NCI-H82 treated with DMSO at 0.1 percent for 48 hours (cell line): ENCODE data around the gene CAMK2G.
A peak's percentile ranks its signal among the peaks of the same experiment; 100 is the strongest.
"Not testable (repeated sequence)": the region's sequence is repeated elsewhere in the genome, so short reads cannot be mapped to it uniquely, and the experiment has no call there.

ENCODE experiments used
- DNase-seq: peaks from one replicate; lab custom pipeline; 2025; ENCODE audit not compliant: unreplicated experiment; lab: John Stamatoyannopoulos, UW

The CAMK2G gene

GRCh38 chr10:73905256-73906020, 31.1 kb upstream of the CAMK2G start:
- DNase-seq = no peak

DNA sequence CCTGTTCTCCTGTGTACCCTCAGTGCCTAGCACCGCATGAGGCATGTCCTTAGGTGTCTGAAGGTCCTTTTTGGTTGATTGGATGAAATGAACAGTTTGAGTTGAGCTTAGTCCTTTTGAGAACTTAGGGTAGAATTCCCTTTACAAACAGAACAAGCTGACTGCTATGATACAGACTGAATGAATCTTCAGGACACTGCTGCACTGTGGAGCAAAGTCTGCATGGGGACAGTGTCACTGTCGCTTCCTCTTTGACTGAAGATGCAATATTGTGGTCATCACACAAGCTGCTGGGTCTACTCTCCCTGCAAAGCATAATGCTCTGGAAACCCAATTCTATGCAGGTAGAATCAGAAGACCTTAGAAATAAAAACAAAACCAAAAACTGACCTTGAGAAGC, 28.0 kb upstream of the CAMK2G start:
- no peak for DNase-seq

- no peak for DNase-seq
Observed at GRCh38 chr10:73901261-73901660, 26.9 kb upstream of the CAMK2G start.

DNA sequence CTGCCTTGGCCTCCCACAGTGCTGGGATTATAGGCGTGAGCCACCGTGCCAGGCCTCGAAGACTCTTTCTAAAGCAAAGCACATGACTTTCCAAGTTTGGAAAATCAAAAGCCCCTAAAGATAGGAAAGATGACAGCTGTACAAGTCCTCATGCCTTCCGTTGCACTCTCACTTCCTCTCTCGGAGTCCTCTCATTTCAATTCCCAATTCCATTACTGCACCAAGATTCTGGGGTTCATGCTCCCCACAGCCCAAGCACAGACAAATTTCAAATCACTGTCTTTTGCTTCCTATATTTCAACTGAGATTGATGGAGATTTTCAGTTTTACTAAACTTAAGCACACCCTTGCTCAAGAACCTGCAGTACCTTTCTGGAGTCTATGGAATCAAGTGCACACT, 25.7 kb upstream of the CAMK2G start:
- no peak for DNase-seq

GRCh38 chr10:73899423-73899822, 25.1 kb upstream of the CAMK2G start:
- DNase-seq = no peak

DNA sequence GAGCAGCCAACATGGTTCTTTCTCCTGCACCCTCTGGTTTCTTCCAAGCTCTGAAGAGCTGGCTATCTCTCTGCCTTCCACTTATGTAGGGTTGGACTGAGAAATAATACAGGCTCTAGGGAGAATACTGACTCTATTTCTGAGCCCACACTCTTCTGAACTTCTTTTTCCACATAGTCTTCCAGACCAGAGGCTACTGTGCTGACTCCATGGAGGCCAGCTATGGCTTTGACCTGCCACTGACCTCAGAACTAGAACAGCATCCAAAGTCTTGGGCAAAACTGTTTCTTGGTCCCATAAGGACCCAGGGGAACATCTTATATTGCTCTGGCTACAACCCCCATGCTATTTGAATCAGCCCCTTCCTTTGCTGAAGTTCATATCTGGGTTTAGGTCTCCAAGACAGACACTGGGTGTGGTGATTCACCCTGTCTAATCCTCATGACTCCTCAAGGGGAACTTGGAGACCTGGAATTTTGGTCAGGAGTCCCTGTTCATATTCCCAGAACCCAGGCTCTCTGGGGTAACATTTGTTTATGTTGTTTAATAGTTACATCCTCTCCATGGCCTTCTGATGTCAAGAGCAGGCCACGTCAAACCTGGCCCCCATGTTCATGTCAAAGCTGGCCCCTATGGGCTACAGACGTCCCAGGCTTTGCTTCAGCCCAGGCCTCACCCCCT, 24.5 kb upstream of the CAMK2G start:
- DNase-seq = no peak

GRCh38 chr10:73897693-73898092, 23.3 kb upstream of the CAMK2G start:
- no peak for DNase-seq

DNA sequence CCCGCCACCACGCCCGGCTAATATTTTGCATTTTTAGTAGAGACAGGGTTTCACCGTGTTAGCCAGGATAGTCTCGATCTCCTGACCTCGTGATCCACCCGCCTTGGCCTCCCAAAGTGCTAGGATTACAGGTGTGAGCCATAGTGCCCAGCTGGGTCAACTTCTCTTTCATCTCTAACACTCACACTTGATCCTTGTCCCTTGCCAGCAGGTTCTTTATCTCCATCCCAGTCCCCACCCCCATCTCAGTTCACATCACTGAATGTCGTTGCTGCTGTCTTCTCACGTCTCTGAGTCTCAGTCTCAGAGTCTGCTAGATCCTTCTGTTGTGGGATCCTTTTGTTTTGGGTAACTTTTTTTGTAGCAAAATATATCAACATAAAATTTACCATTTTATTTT, 21.0 kb upstream of the CAMK2G start:
- not testable (repeated sequence) for DNase-seq

- DNase-seq = no peak
Observed at GRCh38 chr10:73894245-73894971, 20.1 kb upstream of the CAMK2G start.

- no peak for DNase-seq
Observed at GRCh38 chr10:73893426-73893825, 19.1 kb upstream of the CAMK2G start.

- DNase-seq = no peak
Observed at GRCh38 chr10:73892310-73893030, 18.1 kb upstream of the CAMK2G start.

GRCh38 chr10:73891540-73891939, 17.2 kb upstream of the CAMK2G start:
- DNase-seq = no peak

DNA sequence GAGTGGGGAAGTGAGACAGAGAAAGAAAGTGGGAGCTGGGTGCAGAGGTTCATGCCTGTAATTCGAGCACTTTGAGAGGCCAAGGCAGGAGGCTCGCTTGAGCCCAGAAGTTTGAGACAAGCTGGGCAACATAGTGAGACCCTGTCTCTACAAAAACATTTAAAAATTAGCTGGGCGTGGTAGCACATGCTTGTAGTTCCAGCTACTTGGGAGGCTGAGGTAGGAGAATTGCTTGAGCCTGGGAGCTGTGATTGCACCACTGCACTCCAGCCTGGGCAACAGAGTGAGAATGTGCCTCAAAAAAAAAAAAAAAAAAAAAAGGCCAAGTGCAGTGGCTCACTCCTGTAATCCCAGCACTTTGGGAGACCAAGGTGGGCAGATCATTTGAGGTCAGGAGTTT, 16.5 kb upstream of the CAMK2G start:
- DNase-seq = not testable (repeated sequence)

DNA sequence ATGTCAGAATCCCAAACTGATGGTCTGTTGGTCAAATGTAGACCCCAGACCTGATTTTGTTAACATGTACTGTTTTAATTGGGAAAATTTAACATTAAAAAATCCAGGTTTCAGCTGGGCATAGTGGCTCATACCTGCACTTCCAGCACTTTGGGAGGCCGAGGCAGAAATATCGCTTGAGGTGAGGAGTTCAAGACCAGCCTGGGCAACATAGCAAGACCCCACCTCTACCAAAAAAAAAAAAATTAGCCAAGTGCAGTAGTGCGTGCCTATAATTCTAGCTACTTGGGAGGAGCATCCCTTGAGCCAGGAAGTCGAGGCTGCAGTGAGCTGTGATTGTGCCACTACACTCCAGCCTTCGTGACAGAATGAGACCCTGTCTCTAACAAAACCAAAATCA, 15.9 kb upstream of the CAMK2G start:
- no peak for DNase-seq

GRCh38 chr10:73889416-73889815, 15.1 kb upstream of the CAMK2G start:
- not testable (repeated sequence) for DNase-seq

DNA sequence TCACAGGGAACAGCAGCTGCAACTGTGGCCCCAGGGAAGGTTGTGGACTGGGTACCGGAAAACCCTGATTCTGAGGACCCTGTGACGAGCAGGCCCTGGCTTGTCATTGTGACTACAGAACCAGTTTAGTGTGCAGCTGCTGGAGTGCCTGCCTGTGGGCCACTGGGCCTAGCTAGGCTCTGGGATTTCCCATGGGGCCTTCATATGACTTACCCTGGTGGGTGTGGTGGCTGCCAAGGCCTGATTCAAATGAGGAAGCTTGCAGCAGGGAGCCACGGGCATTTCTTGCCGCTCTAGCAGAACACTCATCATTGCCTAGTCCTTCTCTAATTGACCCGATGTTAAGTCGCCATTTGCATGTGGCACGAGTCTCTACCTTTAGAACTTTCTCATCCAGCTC, 14.7 kb upstream of the CAMK2G start:
- DNase-seq = no peak

GRCh38 chr10:73888514-73888913, 14.2 kb upstream of the CAMK2G start:
- no peak for DNase-seq

- no peak for DNase-seq
Observed at GRCh38 chr10:73887294-73888039, 13.1 kb upstream of the CAMK2G start.

- no peak for DNase-seq
Observed at GRCh38 chr10:73886661-73887293, 12.4 kb upstream of the CAMK2G start.

DNA sequence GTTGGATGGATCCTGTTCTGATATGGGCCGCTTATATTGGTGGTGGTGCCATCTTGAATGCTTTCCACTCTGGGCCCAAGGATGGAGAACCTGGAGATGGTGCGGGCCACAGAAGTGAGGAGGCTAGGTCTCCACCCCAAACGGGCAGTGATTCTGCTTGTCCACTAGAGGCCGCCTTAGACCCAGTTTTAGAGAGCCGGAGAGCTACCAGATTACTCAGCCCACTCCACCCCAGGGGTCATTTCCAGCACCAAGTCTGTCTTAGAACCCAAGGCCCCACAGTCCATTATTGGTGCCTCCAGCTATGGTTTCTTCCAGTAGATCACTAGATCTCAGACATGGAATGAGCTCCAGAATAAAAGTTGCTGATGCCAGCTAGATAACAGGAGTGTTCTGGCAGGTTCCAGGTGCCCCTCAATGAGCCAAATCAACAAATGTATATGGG, 11.8 kb upstream of the CAMK2G start:
- peak; percentile 26 for DNase-seq
